ENCODE results near the gene EPHB1. TPM values are rescaled to one million over a fixed set of nuclear protein-coding genes. Genes with fewer than 3 reads are reported as not detected.
A peak's percentile ranks its signal among the peaks of the same experiment; 100 is the strongest.
"Not testable (repeated sequence)": the region's sequence is repeated elsewhere in the genome, so short reads cannot be mapped to it uniquely, and the experiment has no call there.

Gene EPHB1
- total RNA-seq, 1 donor from 2014 or later = 0.72 TPM

- DNase-seq (ENCODE audit: low spot score) = no peak
Observed at GRCh38 chr3:134776518-134776917, 18.5 kb upstream of the EPHB1 start.

GRCh38 chr3:134777341-134777740 is 17.7 kb upstream of the EPHB1 start:
- DNase-seq (ENCODE audit: low spot score) = no peak

DNA sequence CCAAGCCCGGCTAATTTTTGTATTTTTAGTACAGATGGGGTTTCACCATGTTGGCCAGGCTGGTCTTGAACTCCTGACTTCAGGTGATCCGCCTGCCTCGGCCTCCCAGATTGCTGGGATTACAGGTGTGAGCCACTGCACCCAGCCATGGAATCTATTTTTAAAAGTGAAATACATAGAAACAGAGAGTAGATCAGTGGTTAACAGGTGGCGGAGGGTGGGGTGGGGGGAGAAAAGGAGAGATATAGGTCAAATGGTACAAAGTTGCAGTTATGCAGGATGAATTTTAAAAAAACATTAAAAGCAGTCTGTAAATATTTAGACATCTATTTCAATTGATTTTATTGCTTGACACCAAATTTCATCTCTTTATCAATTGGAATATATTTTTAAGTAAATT is 6.8 kb upstream of the EPHB1 start:
- DNase-seq (ENCODE audit: low spot score) = not testable (repeated sequence)

- no peak for DNase-seq (ENCODE audit: low spot score)
Observed at GRCh38 chr3:134790065-134790464, 5.0 kb upstream of the EPHB1 start.

- no peak for DNase-seq (ENCODE audit: low spot score)
Observed at GRCh38 chr3:134791992-134792391, 3.1 kb upstream of the EPHB1 start.

DNA sequence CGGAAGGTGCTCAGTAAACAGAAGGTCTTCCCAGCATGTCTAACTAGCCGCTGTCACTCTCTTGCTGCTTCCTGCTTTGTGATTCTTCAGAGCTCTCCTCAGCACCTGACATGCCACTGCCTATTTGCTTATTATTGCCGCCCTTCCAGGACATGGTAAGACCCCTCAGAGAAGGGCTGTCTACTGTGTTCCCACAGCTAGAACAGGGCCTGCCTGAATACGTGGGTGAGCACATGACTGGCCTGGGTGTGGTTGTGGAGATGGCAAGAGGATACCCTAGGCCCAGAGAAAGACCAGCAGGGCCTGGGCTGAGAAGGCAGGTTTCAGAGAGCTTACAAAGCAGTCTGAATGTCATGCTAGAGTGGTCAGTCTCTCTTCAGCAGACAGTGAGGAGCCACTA is 2.4 kb upstream of the EPHB1 start:
- DNase-seq (ENCODE audit: low spot score) = no peak

DNA sequence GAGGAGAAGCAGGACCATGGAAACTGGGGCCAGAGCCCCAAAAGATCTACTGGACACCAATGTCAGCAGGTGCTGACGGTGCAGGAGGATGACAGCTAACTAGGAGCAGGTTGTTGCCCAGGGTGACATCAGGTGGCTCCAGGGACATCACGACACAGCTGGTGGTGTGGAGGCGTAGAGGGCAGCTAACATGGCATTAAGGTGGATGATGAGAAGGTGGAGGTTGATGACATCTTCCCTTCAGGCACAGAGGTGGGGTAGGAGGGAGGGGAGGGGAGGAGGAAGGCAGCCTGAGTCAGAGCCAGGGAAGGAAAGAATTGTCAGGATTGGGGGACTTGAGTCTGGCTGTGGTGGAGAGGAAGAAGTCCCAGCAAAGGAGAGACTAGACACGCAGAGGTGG is 1.5 kb upstream of the EPHB1 start:
- DNase-seq (ENCODE audit: low spot score) = no peak

DNA sequence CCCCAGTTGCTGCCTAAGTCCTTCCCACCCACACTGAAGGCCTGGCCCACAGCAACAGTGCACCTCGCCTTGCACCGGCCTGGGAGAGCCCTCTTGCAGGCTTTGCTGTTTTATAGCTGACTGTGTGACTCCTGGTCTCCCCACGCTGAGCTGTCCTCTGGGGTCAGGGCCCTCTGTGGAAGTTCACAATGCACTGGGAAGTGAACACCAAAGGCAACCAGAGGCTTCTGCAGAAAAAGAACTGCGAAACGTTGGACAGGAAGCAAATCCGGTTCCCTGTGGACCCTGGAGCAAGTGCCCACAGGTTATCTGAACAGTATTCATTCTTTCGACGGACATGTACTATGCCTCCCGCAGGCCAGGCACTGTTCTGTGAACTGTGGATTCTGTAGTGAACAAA is 737 bp upstream of the EPHB1 start:
- no peak for DNase-seq (ENCODE audit: low spot score)

GRCh38 chr3:134795746-134796280 is 753 bp downstream of the EPHB1 start:
- DNase-seq (ENCODE audit: low spot score) = no peak

DNA sequence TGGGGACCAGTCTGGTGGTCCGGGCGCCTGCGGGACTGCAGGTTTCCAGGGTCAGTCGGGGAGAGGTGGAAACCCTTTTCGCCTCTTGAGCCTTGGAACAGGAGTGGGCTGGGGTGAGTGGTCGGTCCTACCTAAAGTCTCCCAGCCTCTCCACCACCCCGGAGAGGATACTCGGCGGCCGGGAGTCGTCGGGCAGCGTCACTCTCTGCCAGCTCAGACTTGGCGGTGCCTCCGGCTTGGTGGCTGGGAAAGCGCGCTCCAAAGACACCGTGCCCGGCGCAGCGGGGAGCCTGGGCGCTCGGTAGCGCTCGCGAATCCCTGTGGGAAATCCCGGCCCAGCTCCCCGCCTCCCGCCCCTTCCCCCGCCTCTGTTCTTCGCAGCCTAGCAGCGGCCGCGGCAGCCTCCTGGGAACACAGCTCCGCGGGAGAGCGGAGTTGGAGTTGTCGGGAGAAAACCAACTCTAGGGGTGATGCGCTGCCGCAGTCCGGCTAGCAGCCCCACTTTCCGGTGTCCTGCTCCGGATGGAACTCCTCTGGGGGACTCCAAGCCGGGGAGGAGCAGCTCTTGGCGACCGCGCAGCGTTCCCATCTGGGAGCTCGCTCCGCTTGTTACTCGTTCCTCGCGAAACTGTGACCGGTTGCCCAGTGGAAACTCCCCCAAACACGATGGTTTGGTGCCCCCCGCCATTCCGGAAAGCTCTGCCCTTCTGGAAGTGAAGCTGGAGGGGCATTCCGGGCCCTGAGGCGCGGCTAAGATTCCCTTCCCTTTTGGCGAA is 1.4 kb downstream of the EPHB1 start:
- DNase-seq (ENCODE audit: low spot score) = no peak

DNA sequence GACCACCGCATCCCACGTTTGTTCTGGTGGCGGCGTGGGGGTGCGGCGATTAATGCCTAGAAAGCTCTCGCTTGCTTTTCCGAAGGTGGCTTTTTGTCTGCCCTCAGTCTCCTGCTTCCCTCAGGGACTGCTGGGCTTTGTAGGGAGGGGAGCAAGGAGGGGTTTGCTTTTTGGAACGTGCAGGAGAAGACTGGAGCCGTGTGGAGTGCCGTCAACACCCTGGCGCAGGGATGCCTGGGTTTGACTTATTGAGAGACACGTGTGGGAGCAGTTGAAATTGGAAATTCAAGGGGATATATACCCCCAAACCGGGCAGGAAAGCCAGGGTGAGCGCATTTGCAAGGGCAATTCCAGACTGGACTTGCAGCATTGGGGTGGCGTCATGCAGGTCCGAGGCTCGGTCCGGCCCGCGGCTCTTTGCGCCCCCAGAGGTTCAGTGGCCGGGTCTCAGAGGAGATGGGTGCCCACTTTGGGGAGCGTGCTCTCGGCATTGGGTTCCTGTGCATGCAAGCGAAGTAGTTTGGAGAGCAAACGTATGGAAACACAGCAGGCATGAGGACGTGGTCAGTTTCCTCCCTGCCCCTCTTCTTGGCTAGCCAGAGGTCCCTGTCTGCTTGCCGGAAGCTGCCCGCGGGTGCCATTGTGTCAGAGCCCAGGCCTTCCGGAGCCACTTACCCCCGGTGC is 2.1 kb downstream of the EPHB1 start:
- DNase-seq (ENCODE audit: low spot score) = no peak

GRCh38 chr3:134797741-134798451 is 2.8 kb downstream of the EPHB1 start:
- no peak for DNase-seq (ENCODE audit: low spot score)

DNA sequence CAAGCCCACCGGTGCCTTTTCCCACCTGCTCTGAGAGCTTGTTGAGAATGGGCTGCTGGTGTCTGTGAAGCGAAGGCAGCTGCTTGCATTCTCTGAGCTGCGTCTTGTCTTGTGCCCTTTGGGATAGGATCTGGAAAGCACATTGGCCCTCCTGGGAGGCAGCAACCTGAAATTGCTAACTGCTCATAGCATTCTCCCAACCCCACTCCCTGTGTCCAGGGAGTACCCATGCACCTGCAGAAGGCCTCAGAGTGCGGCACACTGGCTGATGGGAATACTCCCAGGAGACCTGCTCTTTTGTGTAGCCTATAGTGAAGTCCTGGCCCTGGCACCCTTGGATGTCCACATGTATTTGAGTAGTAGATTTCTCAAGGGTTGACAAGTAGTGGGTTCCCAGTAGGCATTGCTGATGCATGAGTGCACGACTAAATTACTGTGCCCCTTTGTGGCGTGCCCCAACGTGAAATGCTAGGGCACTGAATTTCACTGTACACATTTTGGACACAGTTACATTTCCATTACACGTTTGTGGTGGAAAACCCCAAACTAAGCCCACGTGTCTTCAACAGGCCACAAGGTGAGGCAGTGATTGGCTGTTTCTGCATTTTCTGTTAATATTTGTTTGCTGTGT is 3.7 kb downstream of the EPHB1 start:
- no peak for DNase-seq (ENCODE audit: low spot score)

DNA sequence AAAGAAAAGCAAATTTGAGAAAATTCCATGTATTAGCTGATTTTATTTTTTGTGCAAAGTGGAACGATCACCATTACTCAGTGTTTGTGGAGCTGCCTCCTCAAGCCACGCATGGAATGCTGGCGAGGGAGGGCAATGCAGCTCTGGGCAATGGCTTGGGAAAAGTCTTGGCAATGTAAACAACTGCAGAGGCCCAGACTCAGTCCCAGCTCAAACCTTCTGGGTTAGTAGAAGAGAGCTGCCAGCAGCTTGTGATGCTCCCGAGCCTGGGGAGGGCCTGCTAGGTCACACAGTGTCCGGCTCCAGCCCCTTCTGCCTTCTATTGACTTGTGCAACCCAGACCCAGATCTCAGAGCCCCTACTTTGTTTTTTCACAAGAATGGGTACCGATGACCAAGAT is 4.3 kb downstream of the EPHB1 start:
- peak; percentile 29 for DNase-seq (ENCODE audit: low spot score)

DNA sequence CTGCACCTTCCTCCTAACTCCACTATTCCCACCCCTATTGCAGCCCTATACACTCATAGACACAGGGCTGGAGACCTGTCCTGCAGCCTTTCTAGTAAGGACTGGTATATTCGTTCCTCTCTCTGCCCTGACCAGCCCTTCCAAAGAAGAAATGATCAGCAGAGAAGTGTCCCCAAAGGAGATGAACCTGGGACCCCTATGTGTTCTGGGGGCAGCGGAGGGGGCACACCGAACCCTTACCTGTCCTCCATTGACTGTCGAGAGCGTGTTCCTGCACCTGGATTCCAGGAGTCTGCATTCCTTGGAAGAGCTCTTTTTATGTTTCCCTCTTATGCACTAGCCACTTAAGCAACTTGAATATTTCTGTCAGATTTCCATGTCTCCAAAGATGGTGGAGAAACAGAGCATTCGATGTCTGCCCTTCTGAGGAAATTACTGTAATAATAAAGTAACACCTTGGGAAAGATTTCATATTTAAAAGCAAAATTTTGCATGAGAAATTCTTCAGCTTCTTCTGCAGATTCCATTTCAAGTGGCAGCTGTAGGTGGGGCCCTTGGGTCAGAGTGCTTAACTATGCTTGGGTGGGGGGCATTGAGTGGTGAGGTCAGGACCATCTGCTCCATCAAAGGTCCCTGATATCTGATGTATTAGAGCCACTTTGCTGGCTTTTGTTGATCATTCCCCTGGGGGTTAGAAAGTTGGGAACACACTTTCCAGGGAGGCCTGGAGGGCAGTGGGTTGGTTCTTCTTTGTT is 6.3 kb downstream of the EPHB1 start:
- DNase-seq (ENCODE audit: low spot score) = no peak

DNA sequence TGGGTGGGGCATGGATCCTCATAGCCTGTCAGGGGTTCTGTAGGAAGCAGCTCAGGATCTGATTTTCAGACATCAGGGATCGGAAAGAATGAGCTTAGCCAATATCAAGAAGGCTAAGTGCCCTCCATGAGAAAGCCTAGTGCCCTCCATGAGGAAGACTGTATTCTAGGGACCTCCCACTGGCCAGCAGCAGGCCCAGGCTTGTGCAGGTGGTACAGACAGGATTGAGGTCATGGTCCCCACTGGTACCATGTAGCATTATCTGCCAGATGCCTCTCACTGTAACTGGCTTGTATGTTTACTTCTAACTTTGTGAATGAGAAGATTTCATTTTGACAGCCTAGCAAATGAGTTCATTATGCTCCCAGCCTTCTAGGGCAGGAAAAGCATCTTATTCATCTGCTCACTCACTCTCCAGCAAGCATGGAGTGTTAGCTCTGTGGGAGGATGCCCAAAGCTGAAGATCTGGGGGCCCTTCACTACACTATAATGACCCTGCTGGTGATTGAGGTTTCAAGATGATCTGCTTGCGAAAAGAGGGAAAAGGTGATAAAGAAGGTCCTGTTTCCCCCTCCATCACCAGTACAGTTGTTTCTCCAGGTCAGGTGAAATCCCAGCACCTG is 7.5 kb downstream of the EPHB1 start:
- DNase-seq (ENCODE audit: low spot score) = no peak

GRCh38 chr3:134803051-134803505 is 8.0 kb downstream of the EPHB1 start:
- DNase-seq (ENCODE audit: low spot score) = no peak

DNA sequence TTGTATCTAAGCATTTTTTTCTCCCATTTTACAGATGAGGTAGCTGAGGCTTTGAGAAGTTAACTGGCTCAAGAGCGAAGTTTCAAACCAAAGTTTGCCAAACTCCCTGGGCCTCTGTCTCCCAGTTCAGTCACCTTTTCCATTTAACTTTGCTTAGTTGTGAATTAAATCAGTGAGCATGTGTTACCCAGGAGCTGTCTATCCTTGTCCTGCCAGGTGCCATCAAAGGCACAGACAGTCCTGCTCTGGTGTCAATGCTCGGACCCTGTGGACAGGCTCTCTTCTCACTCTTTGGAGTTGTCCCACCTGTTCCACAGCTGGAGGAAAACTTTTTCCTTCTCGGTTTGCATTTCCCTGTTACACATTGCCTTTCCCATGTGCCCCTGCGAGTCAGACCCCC is 8.6 kb downstream of the EPHB1 start:
- no peak for DNase-seq (ENCODE audit: low spot score)

DNA sequence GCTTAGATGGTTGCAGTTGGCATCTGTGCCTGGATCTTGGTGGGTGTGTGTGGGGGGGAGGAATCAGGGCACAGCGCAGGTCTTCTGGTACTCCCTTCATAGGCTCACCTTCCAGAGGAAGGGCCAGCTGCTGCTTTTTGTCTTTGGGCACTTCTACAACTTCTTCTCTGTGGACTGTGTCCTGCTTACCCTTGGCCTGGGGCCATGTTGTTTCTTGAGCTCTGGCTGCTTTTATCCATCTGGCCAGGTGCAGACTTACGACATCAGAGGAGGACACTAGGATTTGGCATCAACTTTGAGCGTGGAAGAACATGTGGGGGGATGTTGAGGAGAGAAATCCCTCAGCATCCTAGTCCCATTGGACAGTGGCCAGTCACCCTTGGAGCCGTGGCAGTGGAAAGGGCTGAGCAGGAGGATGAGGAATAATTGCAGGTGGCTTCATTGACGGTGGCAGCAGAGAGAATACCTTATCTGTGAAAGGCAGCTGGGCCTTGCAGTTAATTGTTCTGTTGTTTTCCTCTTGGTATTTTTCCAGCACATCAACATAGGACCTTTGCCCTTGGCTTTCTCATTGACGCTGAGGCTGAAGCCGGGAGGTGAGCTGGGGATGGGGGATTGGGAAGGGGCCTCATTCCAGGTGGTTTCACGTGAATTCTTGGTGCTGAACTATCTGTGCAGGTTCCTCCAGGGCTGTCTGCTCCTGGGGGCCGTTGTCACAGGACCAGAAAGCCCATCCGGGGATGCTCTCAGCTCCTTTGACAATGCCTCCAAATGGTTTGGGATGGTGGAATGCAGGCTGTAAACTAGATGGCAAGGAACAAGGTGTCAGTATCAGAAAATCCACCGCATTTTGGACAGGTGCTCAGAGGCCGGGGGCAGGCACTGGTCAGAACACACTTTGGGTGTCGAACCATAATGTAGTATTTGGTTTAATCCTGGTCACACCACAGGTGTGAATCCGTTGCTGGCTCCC is 9.7 kb downstream of the EPHB1 start:
- no peak for DNase-seq (ENCODE audit: low spot score)
